Thymus (tissue), 11 donors: ENCODE results near the gene ERF. TPM values are rescaled to one million over a fixed set of nuclear protein-coding genes. Genes with fewer than 3 reads are reported as not detected.

Experiments used
- DNase-seq, 9 donors: peaks; one replicate each; pipeline ENCODE4 v3.0.0-alpha.2; 2013; ENCODE audit warnings: low spot score in 9 of 9, low read depth in 6 of 9, missing footprints in 1 of 9
- H3K27ac ChIP-seq, 2 donors: one replicate each; pipeline ENCODE4 v1.5.1; 2013; ENCODE audit warnings: control low read depth in 1 of 2, low read depth in 1 of 2, low read length in 1 of 2, mild to moderate bottlenecking in 1 of 2, moderate library complexity in 1 of 2
- H3K27me3 ChIP-seq, 2 donors: one replicate each; pipeline ENCODE4 v1.5.1; 2013; ENCODE audit warnings: low read length in 1 of 2; ENCODE audit not compliant: control insufficient read depth in 2 of 2, insufficient read depth in 1 of 2
- H3K36me3 ChIP-seq, 2 donors: one replicate each; pipeline ENCODE4 v1.5.1; 2013; ENCODE audit warnings: low read length in 1 of 2, mild to moderate bottlenecking in 1 of 2, moderate library complexity in 1 of 2; ENCODE audit not compliant: control insufficient read depth in 2 of 2, insufficient read depth in 2 of 2
- H3K4me1 ChIP-seq, 2 donors: one replicate each; pipeline ENCODE4 v1.5.1; 2013; ENCODE audit warnings: low read length in 2 of 2; ENCODE audit not compliant: control insufficient read depth in 2 of 2, insufficient read depth in 2 of 2
- H3K4me3 ChIP-seq, 2 donors: one replicate each; pipeline ENCODE4 v1.5.1; 2013; ENCODE audit warnings: low read length in 2 of 2, control low read depth in 1 of 2, mild to moderate bottlenecking in 1 of 2
- H3K9me3 ChIP-seq, 2 donors: one replicate each; pipeline ENCODE4 v1.5.1; 2013; ENCODE audit warnings: low read length in 1 of 2, mild to moderate bottlenecking in 1 of 2; ENCODE audit not compliant: control insufficient read depth in 2 of 2, insufficient read depth in 1 of 2
- WGBS: extraction: QIAGEN DNeasy Blood & Tissue Kit; methylation state at CpG from one replicate; pipeline ENCODE4 v1.1.7; 2013; 5-methylcytosine and 5-hydroxymethylcytosine counted together
- polyA plus RNA-seq: library from polyadenylated mRNA; stranded (reverse); fragments of 200-250 nt; gene quantifications from one replicate; pipeline ENCODE4 v1.2.3, GENCODE V29; 2013
- total RNA-seq: library from RNA; stranded (reverse); fragments of 120-200 nt; gene quantifications from one replicate; pipeline ENCODE4 v1.2.4, GENCODE V29; 2013
- donor health status: healthy.

ERF gene
- total and polyA plus RNA-seq, 2 donors = 12.1 to 53.7 TPM

DNA sequence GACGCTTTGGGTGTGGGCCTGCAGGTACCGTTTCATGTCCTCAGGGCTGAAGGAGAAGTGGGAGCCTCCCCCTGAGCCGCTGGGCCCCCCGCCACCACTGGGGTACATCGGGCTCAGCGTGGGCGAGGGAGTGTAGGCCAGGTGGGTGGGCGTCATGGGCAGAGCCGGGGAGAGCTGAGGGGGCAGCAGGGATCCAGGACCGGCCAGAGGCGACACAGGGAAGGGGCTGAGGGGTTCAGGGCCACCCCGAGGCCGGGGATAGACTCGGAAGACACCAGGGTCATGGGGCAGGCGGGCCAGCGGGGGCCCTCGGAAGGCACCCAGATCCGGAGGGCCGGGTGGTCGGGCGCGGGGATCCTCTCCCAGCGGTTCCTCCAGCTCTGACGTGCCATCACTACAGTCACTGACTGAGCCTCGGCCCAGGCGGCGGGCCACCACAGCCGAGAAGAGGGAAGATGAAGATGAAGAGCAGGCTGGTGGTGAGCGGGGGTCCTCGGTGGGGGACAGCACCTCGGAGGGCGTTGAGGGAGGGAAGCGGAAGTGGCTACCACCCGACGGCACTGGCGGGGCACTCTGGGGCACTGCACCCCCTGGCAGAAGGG, 5.7 kb downstream of the ERF start:
- Histone ChIP-seq H3K27ac (no peak overlapping the region), H3K4me1 (peaks cover 24 to 65% of the 10 kb centered on the region in 2 donors)

DNA sequence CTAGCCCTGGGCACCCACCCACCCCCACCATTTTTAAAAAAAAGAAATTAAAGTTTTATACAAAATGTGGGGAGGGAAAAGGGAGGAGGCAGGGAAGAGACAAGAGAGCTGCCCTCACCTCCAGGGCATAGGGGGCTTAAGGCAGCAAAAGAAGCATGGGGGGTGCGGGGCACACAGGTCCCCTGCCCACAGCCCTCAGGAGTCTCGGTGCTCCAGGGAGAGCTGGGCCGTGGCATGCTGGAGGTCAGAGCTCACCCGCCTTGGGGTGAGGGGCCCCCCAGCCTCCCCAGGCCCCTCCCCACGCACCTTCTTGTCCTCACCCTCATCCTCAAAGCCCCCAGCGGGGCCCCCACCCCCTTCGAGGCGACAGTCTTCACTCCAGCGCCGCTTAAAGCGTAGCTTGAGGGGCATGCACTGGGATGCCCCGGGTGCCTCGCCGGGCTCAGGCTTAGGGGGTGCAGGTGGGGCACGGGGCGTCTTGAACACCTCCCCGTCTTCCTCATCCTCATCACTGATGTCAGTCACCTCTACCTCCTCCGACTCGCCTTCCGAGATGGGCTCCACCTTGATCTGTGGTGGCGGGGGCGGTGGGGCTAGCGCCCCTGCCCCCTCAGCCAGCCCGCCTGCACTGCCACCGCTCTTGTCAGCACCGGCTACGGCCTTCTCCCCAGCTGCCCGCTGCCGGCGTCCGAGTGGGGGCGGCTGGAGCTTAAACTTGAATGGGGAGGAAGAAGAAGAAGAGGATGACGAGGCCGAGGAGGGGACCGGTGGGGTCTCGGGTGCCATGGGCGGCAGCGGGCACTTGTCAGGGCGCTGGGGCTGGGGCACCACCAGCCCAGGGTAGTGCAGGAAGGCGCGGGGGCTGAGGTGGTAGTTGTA, 6.4 kb downstream of the ERF start:
- H3K27me3 ChIP-seq = no peaks in the 10 kb centered on the region
- WGBS = 97% methylated on average over 41 of the region's 41 CpGs
- H3K9me3 ChIP-seq = no peaks in the 10 kb centered on the region
- H3K27ac ChIP-seq = no peak overlapping the region
- no peak for DNase-seq
- H3K36me3 ChIP-seq = peaks cover 13 to 19% of the 10 kb centered on the region in 2 donors
- peaks cover 26 to 73% of the 10 kb centered on the region in 2 donors for H3K4me1 ChIP-seq
- no peak overlapping the region for H3K4me3 ChIP-seq

More for the DNA sequence above, 5.7 kb downstream of the ERF start:
- H3K4me3 ChIP-seq = no peak overlapping the region
- DNase-seq = no peak
- peaks cover 13 to 19% of the 10 kb centered on the region in 2 donors for H3K36me3 ChIP-seq
- H3K27me3 ChIP-seq = no peaks in the 10 kb centered on the region
- 97% methylated on average over 36 of the region's 36 CpGs for WGBS
- no peaks in the 10 kb centered on the region for H3K9me3 ChIP-seq

DNA sequence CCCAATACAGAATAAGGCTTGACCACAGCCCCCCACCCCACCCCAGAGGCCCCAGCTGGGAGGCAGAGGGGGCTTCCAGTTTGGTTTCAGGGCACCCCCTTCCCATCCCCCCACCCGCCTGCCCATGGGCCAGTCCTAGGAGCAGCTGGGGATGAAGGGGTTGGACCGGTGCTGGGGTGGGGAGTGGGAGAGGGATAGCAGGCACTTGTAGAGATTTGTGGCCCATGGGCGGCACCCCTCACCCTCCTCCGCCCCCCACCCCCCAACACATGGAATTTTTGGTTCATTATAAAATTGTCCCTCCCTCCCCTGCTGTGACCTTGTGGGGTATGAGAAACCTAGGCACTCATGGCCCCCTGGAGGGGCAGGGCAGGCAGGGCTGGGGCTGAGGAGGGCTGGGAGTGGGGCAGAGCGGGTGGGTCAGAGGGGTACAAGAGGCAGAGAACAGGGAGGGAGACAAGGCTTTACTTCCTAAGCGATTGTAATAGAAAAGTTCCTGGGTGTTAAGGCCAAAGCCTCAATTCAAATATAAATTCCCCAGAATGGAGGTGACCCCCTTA, 7.2 kb downstream of the ERF start:
- Histone ChIP-seq H3K9me3 (no peaks in the 10 kb centered on the region), H3K36me3 (peaks cover 13 to 19% of the 10 kb centered on the region in 2 donors), H3K4me1 (peaks cover 24 to 75% of the 10 kb centered on the region in 2 donors), H3K4me3 (no peak overlapping the region), H3K27me3 (no peaks in the 10 kb centered on the region), H3K27ac (no peak overlapping the region)
- WGBS = 98% methylated on average over 6 of the region's 6 CpGs
- DNase-seq = no peak

DNA sequence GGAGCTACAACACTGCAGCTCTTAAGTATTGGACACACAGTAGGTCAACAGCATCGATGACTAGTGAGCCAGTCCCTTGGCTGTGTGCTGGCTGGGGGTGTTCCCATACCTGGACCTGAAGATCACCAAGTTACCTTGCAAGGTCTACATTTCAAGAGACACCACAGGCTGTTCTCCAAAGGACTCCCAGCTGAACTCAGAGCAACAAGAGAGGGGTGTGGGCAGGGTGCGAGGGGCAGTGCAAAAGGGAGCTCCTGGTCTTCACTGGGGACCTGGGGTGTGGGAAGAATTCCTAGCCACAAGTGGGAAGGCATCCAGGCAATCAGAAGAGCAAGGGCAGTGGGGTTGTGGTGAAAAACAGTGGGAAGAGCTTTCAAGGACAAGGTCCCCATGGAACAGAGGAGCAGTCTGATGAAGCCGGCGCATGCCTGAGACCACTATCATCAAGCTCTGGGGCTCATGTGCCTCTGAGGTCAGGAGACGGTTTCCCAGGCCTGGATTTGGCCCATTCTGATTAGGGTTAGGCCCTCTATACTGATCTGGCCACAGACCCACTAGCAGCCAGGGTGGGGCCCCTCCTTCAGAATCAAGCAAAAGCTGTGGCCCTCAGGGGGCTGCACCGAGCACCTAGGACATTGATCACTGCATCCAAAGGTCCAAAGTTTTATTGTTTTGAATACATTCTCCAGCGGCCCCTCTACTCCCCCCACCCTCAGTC, 7.8 kb downstream of the ERF start:
- H3K27me3 ChIP-seq = no peaks in the 10 kb centered on the region
- H3K4me3 ChIP-seq = no peak overlapping the region
- H3K4me1 ChIP-seq = peaks cover 18 to 68% of the 10 kb centered on the region in 2 donors
- 94% methylated on average over 7 of the region's 7 CpGs for WGBS
- H3K36me3 ChIP-seq = peaks cover 13 to 19% of the 10 kb centered on the region in 2 donors
- DNase-seq = no peak
- no peak overlapping the region for H3K27ac ChIP-seq
- no peaks in the 10 kb centered on the region for H3K9me3 ChIP-seq

DNA sequence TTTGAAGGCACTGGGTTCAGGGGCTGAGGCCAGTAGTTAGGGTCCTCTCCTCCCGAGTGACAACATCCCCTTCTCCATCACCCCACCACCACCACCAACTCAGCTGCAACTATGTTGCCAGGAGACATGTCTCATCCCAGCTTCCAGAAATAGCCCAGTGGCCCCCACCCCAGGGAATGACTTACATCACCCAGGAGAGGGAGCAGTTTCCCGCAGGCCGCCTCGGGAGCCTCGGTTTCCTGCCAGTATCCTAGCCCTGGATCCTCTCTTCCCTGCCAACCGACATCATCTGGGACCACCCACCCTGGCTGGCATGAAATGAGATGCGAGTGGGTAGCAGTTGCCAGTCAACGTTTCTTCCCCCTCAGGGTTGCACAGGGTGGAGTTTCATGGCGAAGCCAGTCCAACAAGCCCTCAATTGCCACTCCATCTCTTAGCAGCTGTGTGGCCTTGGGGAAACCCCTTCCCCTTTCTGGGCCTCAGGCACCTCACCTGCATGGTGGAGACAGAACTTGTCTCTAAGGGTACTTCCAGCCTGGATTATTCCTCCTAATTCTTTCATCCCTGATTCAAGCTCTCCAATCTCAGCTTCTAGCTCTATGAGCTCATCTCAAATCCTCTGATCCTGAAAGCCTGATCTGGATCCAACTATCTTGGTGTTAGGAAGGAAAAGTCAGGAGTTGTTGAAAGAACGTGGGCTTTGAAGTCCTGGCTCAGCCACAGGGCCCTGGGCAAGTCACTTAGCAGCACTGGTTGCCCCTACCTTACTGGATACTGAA, 8.6 kb downstream of the ERF start:
- H3K4me3 ChIP-seq = no peak overlapping the region
- peaks cover 14 to 66% of the 10 kb centered on the region in 2 donors for H3K4me1 ChIP-seq
- no peaks in the 10 kb centered on the region for H3K9me3 ChIP-seq
- 83% methylated on average over 10 of the region's 10 CpGs for WGBS
- DNase-seq = no peak
- H3K27me3 ChIP-seq = no peaks in the 10 kb centered on the region
- H3K36me3 ChIP-seq = peaks cover 13 to 19% of the 10 kb centered on the region in 2 donors
- H3K27ac ChIP-seq = no peak overlapping the region

DNA sequence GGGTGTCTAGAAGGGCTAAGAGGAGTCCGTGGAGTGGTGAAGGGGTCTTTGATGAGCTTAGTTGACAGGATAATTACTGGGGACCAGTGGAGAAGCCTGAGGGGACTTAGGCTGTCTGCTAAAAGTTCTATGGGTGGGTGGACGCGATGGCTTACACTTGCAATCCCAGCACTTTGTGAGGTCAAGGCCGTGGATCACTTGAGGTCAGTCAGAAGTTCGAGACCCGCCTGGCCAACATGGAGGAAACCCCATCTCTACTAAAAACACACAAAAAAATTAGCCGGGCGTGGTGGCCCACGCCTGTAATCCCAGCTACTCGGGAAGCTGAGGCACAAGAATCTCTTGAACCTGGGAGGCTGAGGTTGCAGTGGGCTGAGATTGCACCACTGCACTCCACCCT, 9.7 kb downstream of the ERF start:
- H3K4me1 ChIP-seq = peaks cover 15 to 63% of the 10 kb centered on the region in 2 donors
- no peak for DNase-seq
- H3K27me3 ChIP-seq = no peaks in the 10 kb centered on the region
- peak overlapping the region in 1 of 2 donors; percentile 70 for H3K27ac ChIP-seq
- no peak overlapping the region for H3K4me3 ChIP-seq
- H3K36me3 ChIP-seq = peaks cover 13 to 20% of the 10 kb centered on the region in 2 donors
- WGBS = 93% methylated on average over 10 of the region's 10 CpGs
- H3K9me3 ChIP-seq = no peaks in the 10 kb centered on the region

DNA sequence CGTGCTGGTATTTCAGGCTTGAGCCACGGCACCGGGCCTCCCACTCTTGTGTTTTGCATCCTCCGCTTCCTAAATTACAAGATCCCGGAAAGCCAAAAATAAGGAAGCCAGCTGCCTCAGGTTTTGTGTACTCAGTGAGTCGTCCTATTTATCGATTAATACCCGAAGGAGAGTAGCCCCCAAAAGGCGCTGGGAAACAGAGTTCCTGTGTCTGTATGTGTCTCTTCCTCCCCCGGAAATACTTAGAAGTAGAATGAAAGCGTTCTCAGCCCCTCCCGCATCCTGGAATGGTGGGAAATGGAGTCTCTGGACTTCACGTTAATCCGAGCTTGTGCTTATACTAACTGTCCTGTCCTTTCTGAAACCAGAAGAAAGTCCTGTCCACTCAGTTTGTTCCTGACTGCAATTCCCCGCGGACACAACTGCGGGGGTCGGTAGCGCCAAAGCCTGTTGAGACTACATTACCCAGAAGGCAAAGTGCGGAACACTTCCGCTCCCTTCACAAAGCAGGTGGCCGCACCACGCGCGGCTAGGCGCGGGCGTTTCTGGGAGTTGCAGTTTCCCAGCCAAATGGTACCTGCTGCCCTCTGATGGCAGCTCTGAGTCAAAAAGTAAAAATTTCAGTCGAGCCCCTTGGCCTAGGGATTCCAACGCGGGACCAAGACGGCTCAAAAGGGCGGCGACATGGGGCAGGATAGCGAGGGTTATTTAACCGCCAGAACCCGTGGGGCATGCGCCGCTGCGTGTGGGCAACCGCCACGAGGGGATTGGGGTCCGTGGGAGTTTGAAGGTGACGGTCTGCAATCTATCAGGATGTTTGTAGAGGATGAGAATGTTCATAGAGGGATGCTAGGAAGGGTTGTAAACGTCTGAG, 10.3 kb downstream of the ERF start:
- Histone ChIP-seq H3K9me3 (no peaks in the 10 kb centered on the region), H3K27me3 (no peaks in the 10 kb centered on the region), H3K27ac (peak overlapping the region; percentile 91 to 95), H3K36me3 (peaks cover 14 to 20% of the 10 kb centered on the region in 2 donors), H3K4me3 (peak overlapping the region; percentile 79 to 93), H3K4me1 (peaks cover 15 to 57% of the 10 kb centered on the region in 2 donors)
- DNase-seq = peak; percentile 89 to 98 (median 96)
- 3% methylated on average over 45 of the region's 45 CpGs for WGBS
